SU-DHL-6 (cell line): ENCODE measurements around the gene PDZD2.

Experiments used
- H2AFZ ChIP-seq: fragments of 200-600 bp; sonication (generic); 2 replicates; pipeline ENCODE4 v1.6.1; 2014; ENCODE audit warnings: low read depth, mild to moderate bottlenecking, moderate library complexity, mixed read lengths, antibody characterized with exemption, low read length; ENCODE audit not compliant: severe bottlenecking
- H3F3A ChIP-seq: fragments of 200-600 bp; shearing (Covaris generic); 2 replicates; pipeline ENCODE4 v1.6.0; 2016; ENCODE audit warnings: antibody characterized with exemption, mild to moderate bottlenecking; ENCODE audit not compliant: insufficient read depth
- H3K27ac ChIP-seq: fragments of 200-600 bp; sonication (generic); 2 replicates; pipeline ENCODE4 v1.5.1; 2016; ENCODE audit warnings: low read depth, mild to moderate bottlenecking, low read length, moderate library complexity, mixed read lengths
- H3K27me3 ChIP-seq: fragments of 200-600 bp; sonication (generic), shearing (Covaris generic); 2 replicates; pipeline ENCODE4 v1.6.0; 2014; ENCODE audit warnings: mild to moderate bottlenecking, low read length
- H3K36me3 ChIP-seq: fragments of 200-600 bp; sonication (generic); 2 replicates; pipeline ENCODE4 v1.6.1; 2014; ENCODE audit warnings: mild to moderate bottlenecking, low read length, mixed read lengths
- H3K4me2 ChIP-seq: fragments of 300-600, 200-600 bp; shearing (Covaris generic), sonication (generic); 2 replicates; pipeline ENCODE4 v1.6.0; 2014; ENCODE audit warnings: low read length, low read depth, mild to moderate bottlenecking; ENCODE audit not compliant: poor library complexity, severe bottlenecking
- H3K4me3 ChIP-seq: fragments of 200-600 bp; sonication (generic); 2 replicates; pipeline ENCODE4 v1.5.1; 2014; ENCODE audit warnings: antibody characterized with exemption, low read length, mild to moderate bottlenecking, mixed read lengths; ENCODE audit not compliant: insufficient read depth, poor library complexity, severe bottlenecking
- H3K79me2 ChIP-seq: fragments of 200-600 bp; sonication (generic); 2 replicates; pipeline ENCODE4 v1.6.1; 2014; ENCODE audit warnings: mild to moderate bottlenecking, low read length, moderate library complexity; ENCODE audit not compliant: insufficient read depth
- H3K9ac ChIP-seq: fragments of 200-600 bp; sonication (generic); 2 replicates; pipeline ENCODE4 v1.7.0; 2014; ENCODE audit warnings: mild to moderate bottlenecking, low read length
- H3K9me2 ChIP-seq: fragments of 200-600 bp; sonication (generic); replicated peaks from 2 replicates; pipeline ENCODE4 v1.6.1; 2014; ENCODE audit warnings: low read length; ENCODE audit not compliant: insufficient read depth
- H3K9me3 ChIP-seq: fragments of 200-600 bp; sonication (generic); 2 replicates; pipeline ENCODE4 v1.6.1; 2014; ENCODE audit warnings: low read length, mixed read lengths; ENCODE audit not compliant: insufficient read depth
- H4K20me1 ChIP-seq: fragments of 200-600 bp; sonication (generic); 2 replicates; pipeline ENCODE4 v1.6.1; 2014; ENCODE audit warnings: low read depth, mild to moderate bottlenecking, antibody characterized with exemption, low read length, moderate library complexity, mixed read lengths
- CTCF ChIP-seq: fragments of 200-600 bp; sonication (generic); IDR thresholded peaks from one replicate; pipeline ENCODE4 v1.5.1; 2017; ENCODE audit warnings: antibody characterized with exemption, mild to moderate bottlenecking, low read length, moderate library complexity; ENCODE audit not compliant: insufficient read depth, poor library complexity, severe bottlenecking
- EZH2phosphoT487 ChIP-seq: fragments of 200-600 bp; sonication (generic), shearing (Covaris generic); conservative IDR thresholded peaks from 2 replicates; pipeline ENCODE4 v1.6.1; 2018; ENCODE audit warnings: mild to moderate bottlenecking, antibody characterized with exemption, low read length, moderate library complexity, mixed read lengths

The PDZD2 gene

GRCh38 chr5:31638345-31638744, 586 bp upstream of the PDZD2 start:
- no peak overlapping the region for H3K27ac ChIP-seq
- H3K4me3 ChIP-seq, result peak overlapping the region; percentile 65
- H3F3A ChIP-seq, result no peaks in the 10 kb centered on the region
- H3K36me3 ChIP-seq, result no peaks in the 10 kb centered on the region
- TF ChIP-seq CTCF, result no peak
- no peak for TF ChIP-seq EZH2phosphoT487
- H3K79me2 ChIP-seq, result no peaks in the 10 kb centered on the region
- peak overlapping the region; percentile 66 for H3K4me2 ChIP-seq
- no peaks in the 10 kb centered on the region for H4K20me1 ChIP-seq
- H3K27me3 ChIP-seq, result no peaks in the 10 kb centered on the region
- H3K9ac ChIP-seq, result peak overlapping the region; percentile 50
- H3K9me3 ChIP-seq, result no peaks in the 10 kb centered on the region
- peak overlapping the region; percentile 79 for H2AFZ ChIP-seq
- H3K9me2 ChIP-seq, result no peaks in the 10 kb centered on the region

GRCh38 chr5:31639481-31640411, 815 bp downstream of the PDZD2 start:
- Histone ChIP-seq H2AFZ (no peak overlapping the region), H3K9me2 (no peaks in the 10 kb centered on the region), H3K9ac (peak overlapping the region; percentile 50; the same call in 1 of the 2 replicates), H3K4me3 (no peak overlapping the region), H3K27ac (no peak overlapping the region), H3K4me2 (peak overlapping the region; percentile 66), H3K27me3 (no peaks in the 10 kb centered on the region), H3K9me3 (no peaks in the 10 kb centered on the region), H3F3A (no peaks in the 10 kb centered on the region), H3K79me2 (no peaks in the 10 kb centered on the region), H3K36me3 (no peaks in the 10 kb centered on the region), H4K20me1 (no peaks in the 10 kb centered on the region)
- TF ChIP-seq CTCF, result no peak
- TF ChIP-seq EZH2phosphoT487, result no peak

DNA sequence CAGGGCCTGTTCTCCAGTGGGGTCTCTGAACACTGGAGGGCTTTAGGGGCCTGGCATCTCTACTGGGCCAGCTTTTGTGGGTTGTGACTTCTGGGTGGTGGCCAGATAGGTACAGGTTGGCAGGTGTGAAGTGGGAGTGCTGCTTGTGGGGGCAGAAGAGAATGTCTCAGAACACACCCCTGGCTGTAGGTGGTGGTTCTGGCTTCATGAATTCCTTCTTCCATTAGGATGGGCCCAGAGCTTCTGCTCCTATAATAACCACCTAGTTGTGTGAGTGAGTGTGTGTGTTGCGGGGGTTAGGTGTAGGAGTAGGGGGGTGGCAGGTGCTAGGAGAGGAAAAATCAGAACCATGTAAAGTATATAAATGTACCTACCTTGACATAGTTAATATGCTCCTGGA, 1.6 kb downstream of the PDZD2 start:
- Histone ChIP-seq H3K4me3 (no peak overlapping the region), H3K27me3 (no peaks in the 10 kb centered on the region)

More for the DNA sequence above, 1.6 kb downstream of the PDZD2 start:
- Histone ChIP-seq H3K36me3 (no peaks in the 10 kb centered on the region), H3K9me3 (no peaks in the 10 kb centered on the region), H3K4me2 (no peak overlapping the region), H3K9me2 (no peaks in the 10 kb centered on the region), H4K20me1 (no peaks in the 10 kb centered on the region), H3K9ac (no peak overlapping the region), H3K79me2 (no peaks in the 10 kb centered on the region), H3F3A (no peaks in the 10 kb centered on the region), H3K27ac (no peak overlapping the region), H2AFZ (no peak overlapping the region)
- no peak for TF ChIP-seq CTCF
- TF ChIP-seq EZH2phosphoT487, result no peak
